ENCODE data around the gene BPHL. TPM values are rescaled to one million over a fixed set of nuclear protein-coding genes. Genes with fewer than 3 reads are reported as not detected.
"Not testable (repeated sequence)": the region's sequence is repeated elsewhere in the genome, so short reads cannot be mapped to it uniquely, and the experiment has no call there.

Gene BPHL
- total RNA-seq, 1 experiment from 2014 or later = 25.2 TPM

- DNase-seq (ENCODE audit: low spot score) = not testable (repeated sequence)
These were observed 60.2 kb downstream of the BPHL start for GRCh38 chr6:3178666-3179065.

- DNase-seq (ENCODE audit: low spot score) = not testable (repeated sequence)
These were observed 61.4 kb downstream of the BPHL start for GRCh38 chr6:3179945-3180344.

DNA sequence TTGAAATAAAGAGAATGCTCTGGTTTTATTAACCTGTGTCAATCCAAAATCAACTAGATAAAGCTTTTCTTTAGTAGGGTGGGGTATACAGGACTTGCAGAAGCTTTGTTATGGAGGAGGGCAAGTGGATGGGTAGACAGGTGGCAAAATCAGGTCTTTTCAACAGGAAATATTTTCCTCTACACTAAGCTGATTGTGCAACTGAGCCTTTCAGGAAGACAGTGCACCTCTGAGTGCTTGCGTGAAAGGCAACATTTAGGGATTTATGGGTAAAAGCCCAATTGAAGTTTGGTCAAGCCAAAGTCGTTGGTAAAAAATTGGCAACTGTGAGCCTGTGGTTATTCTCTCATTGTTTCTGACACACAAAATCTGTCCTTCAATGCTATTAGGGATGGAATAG, 62.6 kb downstream of the BPHL start:
- DNase-seq (ENCODE audit: low spot score) = no peak

DNA sequence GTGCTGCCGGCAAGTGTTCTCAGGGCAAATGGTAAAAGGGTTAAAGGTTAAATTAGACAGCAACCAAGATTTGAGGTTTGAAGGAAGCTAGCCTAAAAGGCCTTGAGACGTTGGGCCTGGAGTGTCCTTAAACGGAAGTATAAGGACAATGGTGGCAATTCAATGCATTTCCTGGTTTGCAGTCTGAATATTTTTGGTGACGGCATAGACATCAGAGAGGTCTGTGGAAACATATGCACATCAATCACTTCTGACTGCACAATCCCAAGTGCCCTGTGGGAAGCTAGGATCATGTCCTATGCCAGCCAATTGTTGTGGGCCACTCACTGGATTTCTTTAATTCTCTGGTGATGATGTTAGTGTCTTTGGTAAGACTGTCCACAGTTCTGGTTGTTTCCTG, 64.6 kb downstream of the BPHL start:
- no peak for DNase-seq (ENCODE audit: low spot score)

- DNase-seq (ENCODE audit: low spot score) = no peak
These were observed 68.5 kb downstream of the BPHL start for GRCh38 chr6:3186974-3187382.

- DNase-seq (ENCODE audit: low spot score) = no peak
These were observed 69.8 kb downstream of the BPHL start for GRCh38 chr6:3188262-3188661.

DNA sequence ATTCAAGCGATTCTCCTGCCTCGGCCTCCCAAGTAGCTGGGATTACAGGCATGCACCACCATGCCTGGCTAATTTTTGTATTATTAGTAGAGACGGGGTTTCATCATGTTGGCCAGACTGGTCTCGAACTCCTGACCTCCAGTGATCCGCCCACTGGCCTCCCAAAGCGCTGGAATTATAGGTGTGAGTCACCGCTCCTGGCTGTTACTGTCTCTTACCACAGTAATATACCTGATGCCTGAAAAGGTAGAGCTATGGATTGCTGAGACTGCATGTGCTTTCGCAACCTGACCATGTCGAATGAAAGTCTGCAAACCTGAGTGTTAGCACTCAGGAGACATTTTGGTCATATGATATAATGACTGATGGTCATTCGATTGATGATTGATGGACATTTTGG, 70.7 kb downstream of the BPHL start:
- not testable (repeated sequence) for DNase-seq (ENCODE audit: low spot score)

DNA sequence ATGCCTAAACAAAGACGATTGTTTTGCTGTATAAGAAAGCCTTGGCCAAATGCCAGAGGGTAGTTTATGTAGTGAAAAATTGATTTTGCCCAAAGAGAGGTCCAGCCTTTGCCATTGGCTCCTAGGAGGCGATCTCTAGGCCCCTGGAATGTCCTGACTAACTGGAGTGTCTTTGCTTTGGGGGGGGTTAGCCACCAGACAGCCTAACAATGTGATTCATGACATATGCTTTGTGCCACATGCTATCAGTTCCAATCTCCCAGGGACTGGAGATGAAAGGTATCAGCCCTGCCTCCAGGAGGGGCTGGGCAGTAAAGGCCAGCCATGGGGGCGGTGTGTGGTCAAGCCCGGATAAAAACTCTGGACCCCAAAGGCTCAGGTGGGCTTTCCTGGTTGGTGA, 71.5 kb downstream of the BPHL start:
- no peak for DNase-seq (ENCODE audit: low spot score)

DNA sequence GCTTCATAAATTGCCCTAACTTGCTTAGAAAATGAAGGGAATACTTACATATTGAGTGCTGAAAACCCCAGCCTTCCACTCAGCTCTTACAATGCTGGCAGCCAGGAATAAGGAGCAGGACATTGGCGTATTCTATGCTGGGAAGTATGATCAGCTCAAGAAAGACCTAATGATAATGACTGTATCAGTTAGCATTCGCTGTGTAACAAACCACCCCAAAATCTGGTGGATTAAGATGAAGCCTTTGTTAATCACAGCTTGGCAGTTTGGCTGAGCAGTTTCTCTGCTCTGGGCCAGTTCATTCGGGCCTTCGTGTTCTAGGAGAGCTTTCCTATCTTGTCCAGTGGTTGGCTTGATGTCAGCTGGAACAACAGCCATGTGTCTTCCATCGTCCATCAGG, 72.3 kb downstream of the BPHL start:
- DNase-seq (ENCODE audit: low spot score) = no peak

DNA sequence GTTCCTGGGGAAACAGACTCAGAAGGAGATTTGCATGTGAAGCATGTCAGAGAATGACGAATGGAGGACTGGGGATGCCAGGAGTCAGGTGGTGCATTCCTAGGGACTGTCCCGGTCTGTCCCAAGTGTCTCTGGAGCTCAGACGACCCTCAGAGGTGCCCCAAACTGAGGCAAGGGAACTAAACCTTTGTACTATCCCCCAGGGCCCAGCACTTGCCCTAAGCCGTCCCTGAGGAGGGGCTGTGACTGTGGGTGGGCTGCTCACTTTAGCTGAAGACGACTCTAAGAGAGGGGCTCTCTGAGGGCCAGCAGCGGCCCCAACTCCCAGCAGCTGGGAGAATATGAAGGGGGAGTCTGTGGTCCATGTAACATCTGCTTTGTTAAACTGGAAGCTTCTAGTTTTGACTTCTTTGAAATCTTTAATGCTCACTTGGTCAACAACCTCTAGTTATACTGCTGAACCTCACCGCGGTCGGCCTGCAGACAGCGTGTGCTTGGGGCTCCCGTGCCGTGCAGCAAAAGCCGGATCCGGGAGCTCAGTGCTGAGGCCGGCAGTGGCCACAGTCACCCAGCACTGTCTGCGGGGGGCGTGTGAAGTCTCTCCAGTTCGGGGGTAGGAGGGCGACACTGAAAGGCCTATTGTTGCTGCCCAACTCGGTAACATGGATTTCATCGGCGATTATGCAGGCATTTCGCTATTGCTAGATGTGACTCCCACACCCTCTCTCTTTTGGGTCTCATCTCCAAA, 74.8 kb downstream of the BPHL start:
- DNase-seq (ENCODE audit: low spot score) = no peak

- peak; percentile 55 for DNase-seq (ENCODE audit: low spot score)
These were observed 76.3 kb downstream of the BPHL start for GRCh38 chr6:3194535-3195419.

DNA sequence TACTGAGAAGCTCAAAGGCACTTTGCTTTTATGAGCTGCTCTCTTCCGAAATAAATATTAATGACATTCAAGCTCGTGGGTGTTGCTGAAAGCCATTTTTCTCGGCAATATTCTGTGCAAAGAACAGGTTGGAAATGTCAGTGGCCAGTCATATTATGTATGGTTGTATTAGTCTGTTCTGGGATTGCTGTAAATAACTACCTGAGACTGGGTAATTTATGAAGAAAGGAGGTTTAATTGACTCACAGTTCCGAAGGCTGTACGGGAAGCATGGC, 76.8 kb downstream of the BPHL start:
- DNase-seq (ENCODE audit: low spot score) = no peak

DNA sequence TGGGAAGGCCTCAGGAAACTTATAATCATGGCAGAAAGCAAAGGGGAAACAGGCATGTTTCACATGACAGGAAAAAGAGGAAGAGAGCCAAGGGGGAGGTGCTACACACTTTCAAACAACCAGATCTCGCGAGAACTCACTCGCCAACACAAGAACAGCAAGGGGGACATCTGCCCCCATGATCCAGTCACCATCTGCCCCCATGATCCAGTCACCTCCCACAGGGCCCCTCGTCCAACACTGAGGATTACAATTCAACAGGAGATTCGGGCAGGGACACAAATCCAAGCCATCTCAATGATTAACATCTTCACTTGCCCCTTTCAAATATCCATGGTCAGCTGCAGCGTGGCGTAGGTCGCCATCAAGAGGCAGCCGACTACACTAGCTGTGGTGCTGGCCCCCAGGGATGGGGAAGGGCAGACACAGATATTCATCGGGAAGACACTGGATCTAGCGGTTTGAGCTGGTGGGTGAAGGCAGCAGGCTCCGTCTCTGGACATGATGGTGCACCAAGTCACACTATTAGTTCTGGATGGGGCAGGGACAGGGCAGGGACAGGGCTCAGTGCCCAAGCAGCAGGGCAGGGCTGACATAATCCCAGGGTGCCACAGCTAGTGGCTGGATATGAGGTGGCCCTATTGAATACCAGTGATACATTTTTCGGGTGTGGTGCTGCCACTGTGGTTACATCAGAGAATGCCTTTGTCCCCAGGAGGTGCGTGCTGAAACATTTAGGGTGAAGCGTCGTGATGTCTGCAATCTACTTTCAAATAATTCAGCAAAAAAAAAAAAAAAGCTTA, 77.4 kb downstream of the BPHL start:
- DNase-seq (ENCODE audit: low spot score) = peak; percentile 72

DNA sequence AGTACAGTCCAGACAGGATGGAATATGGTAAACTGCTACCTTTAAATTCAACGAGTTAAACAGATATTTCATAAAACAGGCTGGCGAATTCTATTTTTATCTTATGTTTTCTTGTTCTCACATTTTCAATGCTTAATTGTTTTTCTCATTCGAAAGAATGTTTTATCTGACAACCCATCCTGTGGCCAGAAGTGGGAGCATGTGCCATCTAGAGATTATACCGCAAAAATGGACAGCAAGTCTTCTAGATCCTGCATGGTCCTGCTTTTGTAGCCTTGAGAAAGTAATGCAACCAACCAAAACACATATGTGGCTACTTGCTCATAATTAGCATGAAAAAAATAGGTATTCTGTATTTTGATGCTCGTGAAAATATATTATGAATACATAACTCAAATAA, 78.3 kb downstream of the BPHL start:
- DNase-seq (ENCODE audit: low spot score) = no peak

DNA sequence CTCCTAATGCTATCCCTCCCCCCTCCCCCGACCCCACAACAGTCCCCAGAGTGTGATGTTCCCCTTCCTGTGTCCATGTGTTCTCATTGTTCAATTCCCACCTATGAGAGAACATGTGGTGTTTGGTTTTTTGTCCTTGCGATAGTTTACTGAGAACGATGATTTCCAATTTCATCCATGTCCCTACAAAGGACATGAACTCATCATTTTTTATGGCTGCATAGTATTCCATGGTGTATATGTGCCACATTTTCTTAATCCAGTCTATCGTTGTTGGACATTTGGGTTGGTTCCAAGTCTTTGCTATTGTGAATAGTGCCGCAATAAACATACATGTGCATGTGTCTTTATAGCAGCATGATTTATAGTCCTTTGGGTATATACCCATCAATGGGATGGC, 79.2 kb downstream of the BPHL start:
- DNase-seq (ENCODE audit: low spot score) = not testable (repeated sequence)

DNA sequence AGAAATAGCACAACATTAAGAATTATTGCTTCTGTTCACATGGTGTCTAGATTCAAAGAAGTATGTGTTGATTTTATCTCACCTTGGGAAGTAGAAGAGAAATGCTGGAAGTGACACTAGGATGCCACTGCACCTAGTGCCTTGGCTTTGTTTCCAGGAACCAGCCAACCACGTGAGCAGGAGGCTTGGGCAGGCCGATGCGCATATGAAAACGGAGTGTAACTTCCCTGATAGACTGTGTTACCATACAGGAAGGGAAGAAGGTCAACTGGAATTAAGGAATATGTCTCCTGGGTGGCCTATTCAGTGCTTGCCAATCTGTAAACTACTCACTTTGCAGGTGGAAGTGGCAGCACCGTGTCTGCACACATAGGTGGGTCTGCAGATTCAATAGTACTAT, 80.9 kb downstream of the BPHL start:
- DNase-seq (ENCODE audit: low spot score) = no peak

DNA sequence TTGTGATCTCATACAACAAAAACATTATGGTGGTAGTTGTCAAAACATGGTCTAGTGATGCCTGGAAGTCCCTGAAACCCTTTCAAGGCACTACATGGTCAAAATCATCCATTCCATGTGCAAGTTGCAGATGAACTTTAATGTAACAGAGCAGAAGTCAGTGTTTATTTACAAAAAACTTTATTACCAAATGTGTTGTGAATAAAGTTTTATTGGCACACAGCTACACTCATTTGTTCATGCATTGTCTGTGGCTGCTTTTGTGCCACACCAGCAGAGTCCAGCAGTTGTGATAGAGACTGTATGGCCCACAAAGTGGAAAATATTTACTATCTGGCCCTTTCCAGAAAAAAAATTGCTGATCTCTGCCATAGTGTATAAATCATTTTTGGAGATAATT, 82.2 kb downstream of the BPHL start:
- DNase-seq (ENCODE audit: low spot score) = no peak

DNA sequence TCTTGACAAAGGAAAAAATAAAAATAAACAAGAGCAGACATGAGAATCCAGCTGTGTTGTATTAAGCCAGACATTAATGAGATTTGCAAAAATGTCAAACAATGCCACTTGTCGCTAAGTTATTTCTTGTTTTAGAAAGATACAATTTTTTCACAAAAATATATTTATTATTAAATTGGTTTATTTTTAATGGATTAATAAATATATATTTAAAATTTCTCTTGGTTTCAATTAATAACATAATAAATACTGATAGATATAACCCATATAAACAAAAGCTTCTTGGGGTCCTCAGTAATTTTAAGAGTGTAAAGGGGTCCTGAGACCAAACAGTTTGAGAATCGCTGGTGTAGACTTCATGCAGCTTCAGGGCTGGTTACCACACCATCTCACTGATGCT, 82.9 kb downstream of the BPHL start:
- no peak for DNase-seq (ENCODE audit: low spot score)

Data from A172 (cell line).